Neural cell (in vitro differentiated cells): ENCODE results near the gene FUCA2. TPM values are rescaled to one million over a fixed set of nuclear protein-coding genes. Genes with fewer than 3 reads are reported as not detected.
"Not testable (repeated sequence)": the region's sequence is repeated elsewhere in the genome, so short reads cannot be mapped to it uniquely, and the experiment has no call there.

Experiments used
- H2AFZ ChIP-seq: fragments of 200-600, 300-800 bp; sonication (generic), shearing (Covaris generic); 2 replicates; pipeline ENCODE4 v1.6.0; 2014; ENCODE audit warnings: low read depth, mild to moderate bottlenecking, antibody characterized with exemption, low read length, moderate library complexity
- H3F3A ChIP-seq: fragments of 200-600 bp; shearing (Covaris generic); 2 replicates; pipeline ENCODE4 v1.6.1; 2016; ENCODE audit warnings: mild to moderate bottlenecking, moderate library complexity, mixed read lengths, antibody characterized with exemption, low read length; ENCODE audit not compliant: insufficient read depth, poor library complexity, severe bottlenecking
- H3K27ac ChIP-seq: fragments of 200-600, 300-800 bp; sonication (generic), shearing (Covaris generic); 2 replicates; pipeline ENCODE4 v1.5.1; 2014; ENCODE audit warnings: mild to moderate bottlenecking, low read length, moderate library complexity
- H3K27me3 ChIP-seq: fragments of 300-800, 200-600 bp; sonication (generic), shearing (Covaris generic); 2 replicates; pipeline ENCODE4 v1.6.0; 2014; ENCODE audit warnings: mild to moderate bottlenecking, low read depth, low read length, moderate library complexity; ENCODE audit not compliant: insufficient read depth
- H3K36me3 ChIP-seq: fragments of 300-800, 200-600 bp; sonication (generic), shearing (Covaris generic); 2 replicates; pipeline ENCODE4 v1.5.1; 2014; ENCODE audit warnings: mild to moderate bottlenecking, antibody characterized with exemption, low read length, moderate library complexity; ENCODE audit not compliant: insufficient read depth
- H3K4me2 ChIP-seq: fragments of 300-800, 200-600 bp; sonication (generic), shearing (Covaris generic); 2 replicates; pipeline ENCODE4 v1.6.0; 2014; ENCODE audit warnings: mild to moderate bottlenecking, low read length
- H3K4me3 ChIP-seq: fragments of 300-800, 200-600 bp; sonication (generic), shearing (Covaris generic); 2 replicates; pipeline ENCODE4 v1.5.1; 2014; ENCODE audit warnings: mild to moderate bottlenecking, low read length, moderate library complexity
- H3K79me2 ChIP-seq: fragments of 200-600 bp; shearing (Covaris generic); replicated peaks from 2 replicates; pipeline ENCODE4 v1.6.0; 2014; ENCODE audit warnings: mild to moderate bottlenecking, low read length, moderate library complexity; ENCODE audit not compliant: insufficient read depth
- H3K9ac ChIP-seq: fragments of 300-800, 200-600 bp; sonication (generic), shearing (Covaris generic); 2 replicates; pipeline ENCODE4 v1.6.1; 2016; ENCODE audit warnings: mild to moderate bottlenecking, low read length, mixed read lengths
- H3K9me2 ChIP-seq: fragments of 200-600 bp; shearing (Covaris generic); 2 replicates; pipeline ENCODE4 v1.6.1; 2016; ENCODE audit warnings: mild to moderate bottlenecking, low read length, mixed read lengths; ENCODE audit not compliant: insufficient read depth
- H3K9me3 ChIP-seq: fragments of 200-600, 300-800 bp; sonication (generic), shearing (Covaris generic); 2 replicates; pipeline ENCODE4 v1.6.1; 2016; ENCODE audit warnings: mild to moderate bottlenecking, mixed run types, low read length, moderate library complexity, mixed read lengths
- H4K20me1 ChIP-seq: fragments of 200-600 bp; shearing (Covaris generic); 2 replicates; pipeline ENCODE4 v1.6.1; 2016; ENCODE audit warnings: mild to moderate bottlenecking, mixed run types; ENCODE audit not compliant: insufficient read depth
- CTCF ChIP-seq: fragments of 450-650 bp; IDR thresholded peaks from 2 replicates; pipeline ENCODE4 v1.5.1; 2014; ENCODE audit warnings: antibody characterized with exemption, mild to moderate bottlenecking, moderate library complexity; ENCODE audit not compliant: poor library complexity, severe bottlenecking
- EP300 ChIP-seq: fragments of 450-650 bp; conservative IDR thresholded peaks from 2 replicates; pipeline ENCODE4 v1.6.1; 2014; ENCODE audit warnings: antibody characterized with exemption, mild to moderate bottlenecking, moderate library complexity; ENCODE audit not compliant: poor library complexity, severe bottlenecking
- EZH2 ChIP-seq: fragments of 200-600, 300-800 bp; shearing (Covaris generic), sonication (generic); IDR thresholded peaks from 2 replicates; pipeline ENCODE4 v1.6.1; 2014; ENCODE audit warnings: antibody characterized with exemption, low read length, borderline replicate concordance, mild to moderate bottlenecking; ENCODE audit not compliant: insufficient read depth, poor library complexity, severe bottlenecking
- MXI1 ChIP-seq: fragments of 450-650 bp; conservative IDR thresholded peaks from 2 replicates; pipeline ENCODE4 v1.6.1; 2014; ENCODE audit warnings: antibody characterized with exemption, mild to moderate bottlenecking; ENCODE audit not compliant: poor library complexity, severe bottlenecking
- POLR2AphosphoS5 ChIP-seq: IDR thresholded peaks from 2 replicates; pipeline ENCODE4 v1.6.1; 2012
- RAD21 ChIP-seq: fragments of 450-650 bp; conservative IDR thresholded peaks from 2 replicates; pipeline ENCODE4 v1.6.1; 2014; ENCODE audit warnings: antibody characterized with exemption, mild to moderate bottlenecking, moderate library complexity
- REST ChIP-seq: IDR thresholded peaks from 2 replicates; pipeline ENCODE4 v1.6.1; 2012; ENCODE audit warnings: borderline replicate concordance
- SMC3 ChIP-seq: fragments of 450-650 bp; conservative IDR thresholded peaks from 2 replicates; pipeline ENCODE4 v1.6.1; 2014; ENCODE audit warnings: antibody characterized with exemption, mild to moderate bottlenecking, moderate library complexity; ENCODE audit not compliant: poor library complexity
- TAF1 ChIP-seq: IDR thresholded peaks from 2 replicates; pipeline ENCODE4 v1.6.1; 2012; ENCODE audit warnings: low read depth
- polyA plus RNA-seq: library from polyadenylated mRNA; depleted of rRNA; stranded (reverse); fragments of >200 nt; gene quantifications from 2 replicates; pipeline ENCODE4 v1.2.3, GENCODE V29; 2014

FUCA2 gene
- polyA plus RNA-seq, 1 donor from 2014 or later = 6.0 TPM

DNA sequence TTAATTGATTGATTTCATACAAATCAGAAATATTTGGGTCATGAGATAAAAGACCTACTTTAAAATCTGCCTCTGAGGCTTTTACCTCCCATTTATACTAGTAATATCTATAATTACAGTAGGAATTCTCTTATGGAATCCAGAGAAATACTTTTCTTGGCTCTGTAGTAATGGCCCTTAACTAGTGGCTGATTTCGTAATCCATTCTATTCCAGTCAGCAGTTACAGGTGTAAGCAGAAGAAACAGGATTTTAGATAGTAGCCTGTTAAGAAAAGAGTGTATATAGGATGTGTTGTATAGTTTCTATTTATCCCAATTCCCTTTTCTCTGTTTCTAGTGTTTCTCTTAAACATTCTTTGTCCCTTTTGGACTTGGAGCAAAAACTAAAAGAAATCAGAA, 39.7 kb downstream of the FUCA2 start:
- H3K9me3 ChIP-seq = no peaks in the 10 kb centered on the region
- H3K27me3 ChIP-seq = no peaks in the 10 kb centered on the region
- TF ChIP-seq CTCF (no peak), TAF1 (no peak), SMC3 (no peak), POLR2AphosphoS5 (no peak), EP300 (no peak), EZH2 (no peak), REST (no peak), MXI1 (no peak), RAD21 (no peak)
- no peak overlapping the region for H3K4me2 ChIP-seq
- H3K9ac ChIP-seq = no peak overlapping the region
- H3K4me3 ChIP-seq = no peak overlapping the region
- peaks cover 3% of the 10 kb centered on the region for H3K36me3 ChIP-seq
- H3F3A ChIP-seq = no peaks in the 10 kb centered on the region
- no peaks in the 10 kb centered on the region for H3K79me2 ChIP-seq
- no peak overlapping the region for H2AFZ ChIP-seq
- no peaks in the 10 kb centered on the region for H3K9me2 ChIP-seq
- H4K20me1 ChIP-seq = no peaks in the 10 kb centered on the region
- no peak overlapping the region for H3K27ac ChIP-seq

- not testable (repeated sequence) for H3K4me2 ChIP-seq, H3K79me2 ChIP-seq, H3K9me2 ChIP-seq, H3K9ac ChIP-seq, H3K27me3 ChIP-seq, H4K20me1 ChIP-seq, H3K9me3 ChIP-seq, H3F3A ChIP-seq, H3K36me3 ChIP-seq, H3K4me3 ChIP-seq, H2AFZ ChIP-seq, H3K27ac ChIP-seq
Measured at GRCh38 chr6:143468823-143469222, 42.7 kb downstream of the FUCA2 start.

DNA sequence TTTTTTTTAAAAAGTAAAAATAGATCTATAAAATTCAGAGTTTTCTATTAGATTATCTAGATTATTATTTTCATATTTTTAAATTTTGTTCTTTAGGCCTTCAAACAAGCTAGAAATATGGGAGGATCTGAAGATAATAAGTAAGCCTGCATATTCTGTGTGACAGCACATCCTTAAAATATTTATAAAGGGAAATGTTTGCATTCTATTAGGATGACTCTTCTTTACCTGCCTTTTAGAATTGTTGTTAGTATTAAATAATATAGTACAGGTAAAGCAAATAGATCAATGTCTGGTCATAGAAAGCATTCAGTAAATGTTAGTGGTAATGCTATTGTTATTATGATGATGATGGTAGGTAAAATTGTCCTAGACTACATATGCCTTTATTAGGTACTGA, 43.5 kb downstream of the FUCA2 start:
- H3K27ac ChIP-seq = no peak overlapping the region
- H3K9me2 ChIP-seq = no peaks in the 10 kb centered on the region
- no peak overlapping the region for H3K9ac ChIP-seq
- no peaks in the 10 kb centered on the region for H3F3A ChIP-seq
- no peaks in the 10 kb centered on the region for H4K20me1 ChIP-seq
- no peak overlapping the region for H3K4me3 ChIP-seq
- H3K79me2 ChIP-seq = no peaks in the 10 kb centered on the region
- H3K36me3 ChIP-seq = peaks cover 7% of the 10 kb centered on the region
- H3K27me3 ChIP-seq = no peaks in the 10 kb centered on the region
- no peak overlapping the region for H3K4me2 ChIP-seq
- TF ChIP-seq RAD21 = no peak
- TF ChIP-seq TAF1 = no peak
- no peak for TF ChIP-seq REST
- no peak overlapping the region for H2AFZ ChIP-seq
- H3K9me3 ChIP-seq = no peaks in the 10 kb centered on the region
